NCI-H345 treated with DMSO at 0.1 percent for 48 hours (cell line): ENCODE results near the gene MUC22.
"Not testable (repeated sequence)": the region's sequence is repeated elsewhere in the genome, so short reads cannot be mapped to it uniquely, and the experiment has no call there.

Source experiments
- DNase-seq: peaks from one replicate; lab custom pipeline; 2025; ENCODE audit not compliant: unreplicated experiment; lab: John Stamatoyannopoulos, UW

The MUC22 gene

DNA sequence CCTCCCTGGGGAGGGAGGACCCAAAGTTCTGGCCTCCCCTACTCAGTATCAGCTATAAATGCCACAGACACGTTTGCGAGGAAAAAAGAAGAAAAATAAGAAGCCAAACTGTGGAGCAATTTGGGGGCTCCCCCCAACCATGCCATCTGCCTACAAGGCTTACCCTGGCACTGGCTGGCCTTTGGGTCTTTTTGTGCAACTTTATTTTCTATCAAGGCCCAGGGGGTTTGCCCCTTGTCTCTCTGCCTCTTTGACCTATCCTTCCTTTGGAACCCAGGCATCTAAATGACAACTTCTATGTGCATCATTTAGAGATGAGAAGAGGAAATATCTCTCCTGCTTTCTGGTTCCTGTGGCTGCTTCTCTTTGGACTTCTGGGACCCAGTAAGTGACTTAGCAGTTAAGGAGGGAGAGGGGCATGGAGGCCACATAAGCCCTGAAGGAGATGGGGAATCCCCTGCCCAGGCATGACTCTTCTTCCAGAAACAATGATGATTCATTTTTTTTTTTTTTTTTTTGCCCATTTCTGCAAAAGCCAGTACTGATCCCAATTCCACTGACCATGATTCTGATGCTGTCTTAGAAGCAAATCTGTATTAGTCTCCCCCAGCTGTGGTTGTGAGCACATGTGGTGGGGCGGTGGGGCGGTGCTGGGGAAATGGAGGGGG is at the start of gene MUC22:
TSS of gene MUC22 (plus strand) at position 82 of the 668 bp plus-strand sequence. CDS start at position 315, 233 bp downstream.
- no peak for DNase-seq

DNA sequence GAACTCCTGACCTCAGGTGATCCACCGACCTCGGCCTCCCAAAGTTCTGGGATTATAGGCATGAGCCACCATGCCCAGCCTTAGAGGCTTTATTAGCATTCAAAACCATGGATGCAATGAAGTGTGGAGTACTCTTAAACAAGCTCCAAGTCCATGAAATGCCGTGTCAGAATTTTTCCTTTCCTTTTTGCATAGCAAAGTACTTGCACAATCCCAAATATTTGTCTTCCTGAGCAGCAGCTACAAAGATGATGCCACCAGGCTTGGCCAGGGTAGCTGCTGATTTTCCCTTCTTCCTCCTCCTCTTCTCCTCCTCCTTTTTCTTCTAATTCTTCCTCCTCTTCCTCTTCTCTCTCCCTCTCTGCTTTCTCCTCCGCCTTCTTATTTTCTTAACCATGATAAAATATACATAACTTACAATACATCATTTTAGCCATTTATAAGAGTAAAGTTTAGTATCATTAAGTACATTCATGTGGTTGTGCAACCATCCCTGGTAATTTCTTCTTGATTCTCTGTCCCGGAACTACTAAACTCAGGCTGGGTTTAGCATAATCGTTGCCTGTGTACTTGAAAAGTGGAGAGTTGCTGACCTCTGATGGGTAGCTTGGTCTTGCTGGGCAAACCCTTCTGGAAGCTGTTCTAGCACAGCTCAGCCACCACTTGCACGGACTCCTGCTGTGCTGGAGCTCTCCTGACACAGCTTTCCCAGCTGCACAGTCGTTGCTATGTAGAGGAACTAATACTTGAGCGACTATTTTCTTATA is 49.2 kb upstream of the MUC22 start:
- DNase-seq, result no peak

DNA sequence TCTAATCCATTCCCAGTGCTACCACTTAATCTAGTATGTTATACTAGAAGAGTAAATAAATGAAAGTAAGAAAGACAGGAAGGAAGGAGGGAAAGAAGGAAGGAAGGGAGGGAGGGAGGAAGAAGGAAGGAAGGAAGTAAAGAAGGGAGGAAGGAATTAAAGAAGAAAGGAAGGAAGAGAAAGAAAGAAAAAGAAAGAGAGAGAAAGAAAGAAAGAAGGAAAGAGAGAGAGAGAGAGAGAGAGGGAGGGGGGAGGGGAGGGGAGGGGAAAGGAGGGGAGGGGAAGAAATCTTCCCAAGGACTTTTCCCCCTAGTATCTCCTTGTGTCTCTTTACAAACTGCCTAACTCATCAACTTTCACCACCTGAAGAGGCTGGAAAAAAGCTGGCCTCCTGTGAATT is 47.6 kb upstream of the MUC22 start:
- DNase-seq, result no peak

DNA sequence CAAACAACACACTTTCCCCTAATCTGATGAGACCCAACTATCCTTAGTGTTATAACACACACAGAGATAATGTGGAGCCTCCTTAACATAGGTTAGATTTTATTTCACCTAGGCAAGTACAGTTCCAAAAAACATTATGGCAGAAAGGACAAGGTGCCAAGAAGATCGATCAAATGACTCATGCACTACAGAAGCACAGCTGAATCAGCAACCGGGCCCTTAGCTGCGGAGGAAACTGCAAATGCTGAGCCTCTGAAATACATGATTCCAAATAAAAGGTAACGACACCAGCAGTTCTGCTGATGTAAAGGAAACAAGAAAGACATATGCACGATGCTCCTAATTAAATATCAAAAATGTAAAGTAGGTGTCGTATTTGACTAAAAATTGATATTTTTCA is 46.6 kb upstream of the MUC22 start:
- no peak for DNase-seq

DNA sequence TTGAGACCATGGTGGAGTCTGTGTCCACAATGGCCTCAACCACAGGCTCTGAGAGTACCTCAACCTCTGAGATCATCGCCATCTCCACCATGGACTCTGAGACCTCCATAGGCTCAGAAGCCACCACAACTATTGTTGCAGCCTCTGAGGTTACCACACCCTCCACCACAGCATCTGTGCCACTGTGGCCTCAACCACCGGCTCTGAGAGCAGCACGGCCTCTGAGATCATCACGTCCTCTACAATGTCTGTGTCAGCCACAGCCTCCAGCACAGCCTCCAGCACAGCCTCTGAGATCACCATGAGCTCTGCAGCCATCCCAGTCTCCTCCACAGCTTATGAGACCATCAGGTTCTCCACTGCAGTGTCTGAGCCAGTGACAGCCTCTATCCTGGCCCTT is 46.2 kb upstream of the MUC22 start:
- DNase-seq, result no peak

DNA sequence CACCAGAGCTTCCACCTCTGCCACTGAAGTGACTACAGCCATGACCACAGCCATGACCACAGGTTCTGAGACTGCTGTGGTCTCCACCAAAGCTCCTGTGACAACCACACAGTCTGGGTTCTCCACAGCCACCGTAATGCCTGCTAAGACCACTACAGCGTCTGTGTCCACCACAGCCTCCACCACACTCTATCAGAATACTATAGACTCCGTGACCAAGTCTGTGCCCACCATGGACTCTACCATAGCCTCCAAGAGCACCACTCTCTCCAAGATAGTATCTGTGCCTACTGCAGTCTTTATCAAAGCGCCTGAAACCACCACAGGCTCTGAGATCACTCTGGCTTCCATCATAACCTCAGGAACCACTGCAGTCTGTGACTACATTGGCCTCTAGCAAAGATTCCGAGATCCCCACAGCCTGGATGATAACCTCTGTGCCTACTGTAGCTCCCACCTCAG is 45.1 kb upstream of the MUC22 start:
- DNase-seq, result no peak

DNA sequence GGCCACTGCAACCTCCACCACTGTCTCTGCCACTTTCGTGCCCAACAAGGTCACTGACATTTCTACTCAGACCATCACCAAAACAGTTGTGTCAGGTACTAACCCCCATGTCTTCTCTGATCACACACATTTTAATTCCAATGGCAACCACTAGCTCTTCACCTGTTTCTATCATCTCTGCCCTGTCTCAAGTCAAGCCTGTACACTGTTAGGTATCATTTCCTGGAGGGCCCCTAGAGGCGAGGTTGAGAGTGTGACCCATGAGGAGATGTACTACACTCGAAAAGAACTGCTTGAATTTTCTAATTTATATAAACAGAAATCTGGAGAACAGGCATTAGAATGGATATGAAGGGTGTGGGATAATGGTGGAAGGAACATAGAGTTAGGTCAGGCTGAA is 44.1 kb upstream of the MUC22 start:
- DNase-seq, result no peak

DNA sequence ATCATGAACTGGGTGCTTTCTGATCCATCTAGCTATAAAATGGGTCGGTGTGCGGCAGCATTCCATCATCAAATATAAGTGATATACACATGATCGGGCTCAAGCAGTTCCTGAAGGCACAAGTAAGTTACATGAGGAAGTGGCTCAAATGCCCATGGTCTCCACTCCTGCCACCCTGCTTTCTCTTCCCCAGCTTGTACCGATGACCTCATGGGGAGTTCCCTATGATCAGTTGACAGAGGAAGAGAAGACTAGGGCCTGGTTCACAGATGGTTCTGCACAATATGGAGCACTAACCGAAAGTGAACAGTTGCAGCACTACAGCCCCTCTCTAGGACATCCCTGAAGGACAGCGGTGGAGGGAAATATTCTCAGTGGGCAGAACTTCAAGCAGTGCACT is 41.1 kb upstream of the MUC22 start:
- DNase-seq, result not testable (repeated sequence)

DNA sequence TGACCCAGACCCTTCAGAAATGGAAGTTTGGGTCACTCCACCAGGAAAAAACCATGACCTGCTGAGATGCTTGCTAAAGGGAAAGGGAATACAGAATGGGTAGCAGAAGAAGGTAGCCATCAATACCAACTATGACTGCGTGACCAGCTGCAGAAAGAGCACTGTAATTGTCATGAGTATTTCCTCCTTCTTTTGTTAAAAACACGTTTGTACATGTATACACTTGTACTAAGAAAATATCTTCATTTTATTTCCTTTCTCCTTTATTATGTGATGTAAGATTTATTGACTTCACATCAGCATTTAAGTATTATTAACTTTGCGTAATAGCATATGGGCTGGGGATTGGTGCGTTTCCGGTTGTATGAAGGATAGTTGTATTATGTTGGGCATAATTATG is 39.3 kb upstream of the MUC22 start:
- DNase-seq, result no peak

DNA sequence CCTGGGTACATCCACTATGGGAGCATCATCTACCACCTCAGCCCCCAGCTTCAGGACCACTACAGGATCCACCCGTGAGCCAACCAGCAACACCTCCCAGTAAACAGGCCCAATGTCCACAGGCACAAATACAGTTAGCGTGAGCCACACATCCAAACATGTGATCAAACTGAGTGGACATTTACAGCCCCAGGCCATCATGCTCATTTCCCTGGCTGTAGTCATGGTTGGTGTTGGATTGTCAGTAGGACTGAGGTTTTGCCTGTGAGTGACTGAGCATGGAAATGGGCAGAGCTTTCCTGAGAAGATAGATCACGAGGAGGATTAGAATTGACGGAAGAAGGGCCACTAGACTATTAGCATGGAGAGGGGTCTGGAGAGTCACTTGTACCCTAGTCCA is 37.5 kb upstream of the MUC22 start:
- no peak for DNase-seq

DNA sequence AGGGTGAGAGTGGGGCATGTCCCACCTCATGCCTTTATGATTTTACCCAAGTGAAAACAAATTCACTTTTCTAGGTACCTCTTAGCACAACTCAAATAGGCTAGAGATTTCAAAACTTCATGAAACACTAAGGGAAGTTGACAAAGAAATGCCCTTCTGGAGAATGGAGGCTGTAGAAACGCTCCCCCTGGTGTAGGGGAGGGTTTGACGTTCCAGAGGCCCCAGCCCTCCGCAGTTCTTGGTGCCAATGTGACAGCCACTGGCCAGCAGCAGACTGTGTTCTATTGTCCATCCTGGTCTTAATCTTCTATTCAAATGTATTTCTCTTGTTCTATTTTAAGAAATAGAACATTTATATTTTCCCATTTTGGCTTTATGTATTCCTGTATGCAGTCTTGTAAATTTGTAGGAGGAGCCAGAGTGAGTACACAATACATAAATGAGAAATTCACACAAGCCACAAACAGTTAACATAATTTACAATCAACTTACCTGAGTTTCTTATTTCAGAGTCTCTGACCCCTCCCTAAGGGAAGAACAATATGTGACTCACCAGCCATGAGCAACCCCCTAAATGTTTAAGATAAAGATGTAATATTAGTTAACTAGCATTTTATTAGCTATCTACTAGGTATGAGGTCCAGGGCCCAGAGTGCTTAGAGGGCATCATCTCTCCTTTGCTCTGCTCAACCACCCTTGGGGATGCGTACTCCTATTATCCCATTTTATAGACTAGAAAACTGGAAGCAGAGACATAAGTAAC is 35.6 kb upstream of the MUC22 start:
- no peak for DNase-seq

DNA sequence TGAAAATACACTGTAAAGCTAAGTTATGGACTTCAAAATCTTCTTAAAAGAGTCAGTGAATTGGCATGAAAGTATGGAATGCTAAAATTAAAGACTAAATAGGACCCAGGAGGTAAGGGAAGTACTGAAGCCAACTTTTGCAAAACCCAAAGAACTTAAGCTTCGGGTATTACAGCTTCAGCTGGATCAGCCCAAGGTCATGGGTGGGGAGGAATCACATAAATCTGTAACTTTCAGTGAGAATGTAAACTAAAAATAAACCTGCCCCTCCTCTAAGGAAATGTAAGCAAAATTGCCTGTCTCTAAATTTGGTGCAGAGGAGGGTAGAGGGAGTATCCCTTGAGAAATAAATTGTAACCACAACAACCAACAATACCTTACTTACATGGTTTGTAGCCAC is 31.1 kb upstream of the MUC22 start:
- DNase-seq, result no peak

DNA sequence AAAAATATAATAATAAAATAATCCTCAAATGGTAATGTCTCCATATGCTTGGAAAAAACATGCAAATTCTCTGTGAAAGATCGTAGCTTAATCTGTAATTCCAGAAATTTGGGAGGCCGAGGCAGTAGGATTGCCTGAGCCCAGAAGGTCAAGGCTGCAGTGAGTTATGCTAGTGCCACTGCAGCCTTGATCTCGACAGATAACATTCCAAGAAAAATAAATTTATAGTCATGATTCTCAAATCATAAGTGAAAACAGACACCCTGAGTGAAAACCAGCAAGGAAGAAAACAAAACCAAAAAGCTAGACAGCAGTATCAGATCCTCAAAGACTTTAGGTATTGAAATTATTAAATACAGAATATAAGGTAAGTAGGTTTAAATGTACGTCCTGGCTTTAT is 30.6 kb upstream of the MUC22 start:
- no peak for DNase-seq

DNA sequence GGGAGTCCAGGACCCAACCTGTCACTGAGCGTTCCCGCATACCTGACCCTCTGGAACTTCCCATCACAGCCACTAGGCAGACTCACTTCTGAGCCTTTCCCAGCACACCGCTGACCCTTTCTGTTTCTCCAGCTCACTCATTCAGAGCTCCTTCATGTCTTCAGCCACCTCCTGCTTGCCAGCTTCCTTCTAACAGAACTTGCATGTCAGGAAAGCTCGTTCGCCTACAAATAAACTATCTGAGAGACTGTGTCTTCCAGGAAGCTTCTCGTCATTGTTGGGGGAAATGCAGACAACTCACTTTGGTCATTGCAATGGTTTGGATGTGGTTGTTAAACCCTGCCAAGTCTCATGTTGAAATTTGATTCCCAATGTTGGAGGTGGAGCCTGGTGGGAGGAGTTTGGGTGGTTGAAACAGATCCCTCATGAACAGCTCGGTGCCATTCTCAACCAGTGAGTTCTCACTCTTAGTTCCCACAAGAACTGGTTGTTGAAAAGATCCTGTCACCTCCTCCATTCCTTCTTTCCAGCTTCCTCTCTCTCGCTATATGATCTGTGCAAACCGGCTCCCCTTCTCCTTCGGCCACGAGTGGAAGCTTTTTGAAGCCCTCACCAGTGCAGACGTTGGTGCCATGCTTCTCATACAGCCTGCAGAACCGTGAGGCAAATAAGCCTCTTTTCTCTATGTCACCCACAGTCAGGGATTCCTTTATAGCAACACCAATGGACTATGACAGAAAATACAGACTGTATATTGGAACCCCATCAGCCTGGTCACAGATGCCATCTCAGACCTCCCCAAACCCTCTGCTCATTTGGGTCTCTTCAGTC is 28.1 kb upstream of the MUC22 start:
- DNase-seq, result no peak

DNA sequence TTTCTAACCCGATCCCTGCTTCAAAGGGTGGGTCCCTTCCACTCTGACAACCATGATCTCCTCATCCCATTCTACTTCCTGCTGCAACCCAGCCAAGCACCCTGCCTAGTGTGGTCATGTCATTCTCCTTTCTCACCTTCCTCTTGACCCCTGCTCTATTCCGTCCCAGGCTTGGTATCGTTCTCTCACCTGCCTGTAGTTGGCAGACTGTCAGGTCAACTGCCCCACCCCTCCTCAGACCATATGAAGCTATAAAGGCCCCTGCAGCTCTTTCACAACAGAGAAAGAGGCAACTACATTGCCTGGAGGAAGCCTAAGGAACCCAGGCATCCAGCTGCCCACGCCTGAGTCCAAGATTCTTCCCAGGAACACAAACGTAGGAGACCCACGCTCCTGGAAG is 26.8 kb upstream of the MUC22 start, which contains the start of gene MUC21:
TSS of gene MUC21 (plus strand) at position 280 of the 400 bp plus-strand sequence. CDS start 241 bp downstream, outside the sequence.
- no peak for DNase-seq

DNA sequence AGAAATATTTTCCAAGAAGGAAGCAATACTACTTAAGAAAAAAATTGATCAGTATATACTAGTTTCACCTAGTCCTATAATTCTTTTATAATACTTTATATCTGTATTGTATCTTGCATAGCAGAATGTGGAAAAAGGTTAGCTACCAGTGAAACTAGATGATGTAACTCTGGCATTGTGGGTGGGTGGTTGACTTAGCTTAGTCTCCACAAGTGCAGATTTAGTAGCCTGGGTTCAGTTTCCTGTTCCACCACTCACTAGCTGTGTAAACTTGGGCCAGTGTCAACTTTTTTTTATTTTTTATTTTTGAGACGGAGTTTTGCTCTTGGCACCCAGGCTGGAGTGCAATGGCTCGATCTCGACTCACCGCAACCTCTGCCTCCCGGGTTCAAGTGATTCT is 24.8 kb upstream of the MUC22 start:
- DNase-seq, result no peak

DNA sequence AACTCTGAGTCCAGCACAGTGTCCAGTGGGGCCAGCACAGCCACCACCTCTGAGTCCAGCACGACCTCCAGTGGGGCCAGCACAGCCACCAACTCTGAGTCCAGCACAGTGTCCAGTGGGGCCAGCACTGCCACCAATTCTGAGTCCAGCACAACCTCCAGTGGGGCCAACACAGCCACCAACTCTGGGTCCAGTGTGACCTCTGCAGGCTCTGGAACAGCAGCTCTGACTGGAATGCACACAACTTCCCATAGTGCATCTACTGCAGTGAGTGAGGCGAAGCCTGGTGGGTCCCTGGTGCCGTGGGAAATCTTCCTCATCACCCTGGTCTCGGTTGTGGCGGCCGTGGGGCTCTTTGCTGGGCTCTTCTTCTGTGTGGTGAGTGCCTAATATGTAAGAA is 23.0 kb upstream of the MUC22 start:
- no peak for DNase-seq

DNA sequence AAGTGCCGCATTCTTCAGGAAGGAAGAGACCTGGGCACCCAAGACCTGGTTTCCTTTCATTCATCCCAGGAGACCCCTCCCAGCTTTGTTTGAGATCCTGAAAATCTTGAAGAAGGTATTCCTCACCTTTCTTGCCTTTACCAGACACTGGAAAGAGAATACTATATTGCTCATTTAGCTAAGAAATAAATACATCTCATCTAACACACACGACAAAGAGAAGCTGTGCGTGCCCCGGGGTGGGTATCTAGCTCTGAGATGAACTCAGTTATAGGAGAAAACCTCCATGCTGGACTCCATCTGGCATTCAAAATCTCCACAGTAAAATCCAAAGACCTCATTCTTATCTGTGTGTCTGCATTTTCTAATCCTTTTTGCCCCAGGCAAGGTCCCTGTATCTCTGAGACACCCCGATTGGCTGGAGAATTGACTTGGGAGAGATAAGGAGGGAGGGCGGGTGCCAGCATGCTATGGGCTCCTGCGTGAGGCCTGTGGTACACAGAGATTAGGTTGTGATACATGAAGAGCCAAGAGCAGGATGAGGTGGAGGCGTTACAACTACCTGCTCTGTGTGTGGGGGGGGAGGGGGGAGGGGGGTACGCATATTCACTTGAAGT is 22.0 kb upstream of the MUC22 start:
- DNase-seq, result no peak

DNA sequence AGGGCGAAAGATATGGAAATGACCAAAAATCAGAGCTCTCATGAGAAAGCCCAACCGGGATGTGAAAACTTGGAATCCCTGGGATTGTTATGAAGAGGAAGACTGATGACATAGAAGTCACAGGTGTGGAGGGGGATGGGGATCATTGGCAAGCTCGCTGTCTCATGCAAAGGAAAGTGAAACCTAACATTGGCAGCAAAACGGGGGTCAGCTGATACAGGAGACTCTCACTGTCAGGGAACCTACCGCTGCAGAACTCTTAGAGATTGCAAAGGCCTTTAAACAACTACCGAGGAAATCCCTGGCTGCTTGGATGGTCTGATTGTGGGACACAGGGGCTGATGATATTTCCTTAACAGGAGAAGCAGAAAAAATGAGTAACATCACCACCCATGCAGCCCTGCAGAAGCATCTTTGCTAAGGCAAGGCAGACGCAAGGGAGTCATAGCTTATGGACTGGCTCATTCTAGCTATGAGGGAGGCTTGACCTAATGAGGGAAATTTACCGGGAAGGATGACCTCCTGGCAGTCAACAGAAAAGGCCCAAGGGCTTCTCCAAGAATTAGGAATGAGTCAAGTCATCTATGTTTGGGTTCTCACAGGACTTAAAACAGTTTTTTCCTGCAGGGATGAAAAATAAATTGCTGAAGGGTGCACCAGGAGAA is 19.7 kb upstream of the MUC22 start:
- DNase-seq, result no peak

DNA sequence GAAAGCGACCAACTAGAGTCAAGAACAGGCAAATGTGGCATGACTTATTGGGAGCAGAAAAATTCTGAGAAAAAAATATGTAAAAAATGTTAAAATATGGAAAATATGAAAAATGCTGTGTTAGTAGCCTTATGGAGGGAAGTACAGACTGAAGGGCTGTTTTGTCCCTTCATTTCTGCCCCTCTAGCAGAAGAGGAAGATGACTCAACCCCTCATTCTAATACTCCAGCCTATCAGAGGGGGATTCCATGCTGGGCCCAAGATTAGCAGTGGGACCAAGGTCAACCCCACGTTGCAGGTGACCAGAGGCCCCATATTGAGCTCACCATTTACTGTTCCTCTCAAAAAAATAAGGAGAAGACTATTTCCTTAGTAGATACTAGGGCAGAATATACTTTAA is 18.4 kb upstream of the MUC22 start:
- DNase-seq, result no peak
